Ectodermal cell (in vitro differentiated cells): ENCODE results near the gene TTLL5.

Source experiments
- H3K27ac ChIP-seq: 2 replicates; pipeline ENCODE4 v1.7.0; 2013; ENCODE audit warnings: mild to moderate bottlenecking, low read depth, low read length; ENCODE audit not compliant: insufficient read depth, poor library complexity, severe bottlenecking
- H3K27me3 ChIP-seq: 2 replicates; pipeline ENCODE4 v1.7.0; 2013; ENCODE audit warnings: mild to moderate bottlenecking, low read length; ENCODE audit not compliant: insufficient read depth, control insufficient read depth, poor library complexity, severe bottlenecking
- H3K36me3 ChIP-seq: one replicate; pipeline ENCODE4 v1.7.0; 2013; ENCODE audit warnings: low read length; ENCODE audit not compliant: control insufficient read depth, insufficient read depth
- H3K4me1 ChIP-seq: one replicate; pipeline ENCODE4 v1.7.0; 2013; ENCODE audit warnings: low read length; ENCODE audit not compliant: control insufficient read depth, insufficient read depth
- H3K4me3 ChIP-seq: 2 replicates; pipeline ENCODE4 v1.7.0; 2013; ENCODE audit warnings: low read depth, low read length, control low read depth; ENCODE audit not compliant: insufficient read depth
- H3K9me3 ChIP-seq: 2 replicates; pipeline ENCODE4 v1.7.0; 2013; ENCODE audit warnings: mild to moderate bottlenecking, low read length, moderate library complexity; ENCODE audit not compliant: control insufficient read depth
- WGBS, 2 experiments: methylation state at CpG; one replicate each; pipeline ENCODE4 v1.1.7; 2013; ENCODE audit warnings: missing lambda C conversion rate in 2 of 2; 5-methylcytosine and 5-hydroxymethylcytosine counted together

The TTLL5 gene

GRCh38 chr14:75807667-75808360 lies 146.8 kb downstream of the TTLL5 start:
- Histone ChIP-seq H3K4me3 (no peak overlapping the region), H3K27me3 (no peaks in the 10 kb centered on the region)
- WGBS, 2 experiments, result 94 to 95% methylated on average over 4 to 6 of the region's 6 CpGs

DNA sequence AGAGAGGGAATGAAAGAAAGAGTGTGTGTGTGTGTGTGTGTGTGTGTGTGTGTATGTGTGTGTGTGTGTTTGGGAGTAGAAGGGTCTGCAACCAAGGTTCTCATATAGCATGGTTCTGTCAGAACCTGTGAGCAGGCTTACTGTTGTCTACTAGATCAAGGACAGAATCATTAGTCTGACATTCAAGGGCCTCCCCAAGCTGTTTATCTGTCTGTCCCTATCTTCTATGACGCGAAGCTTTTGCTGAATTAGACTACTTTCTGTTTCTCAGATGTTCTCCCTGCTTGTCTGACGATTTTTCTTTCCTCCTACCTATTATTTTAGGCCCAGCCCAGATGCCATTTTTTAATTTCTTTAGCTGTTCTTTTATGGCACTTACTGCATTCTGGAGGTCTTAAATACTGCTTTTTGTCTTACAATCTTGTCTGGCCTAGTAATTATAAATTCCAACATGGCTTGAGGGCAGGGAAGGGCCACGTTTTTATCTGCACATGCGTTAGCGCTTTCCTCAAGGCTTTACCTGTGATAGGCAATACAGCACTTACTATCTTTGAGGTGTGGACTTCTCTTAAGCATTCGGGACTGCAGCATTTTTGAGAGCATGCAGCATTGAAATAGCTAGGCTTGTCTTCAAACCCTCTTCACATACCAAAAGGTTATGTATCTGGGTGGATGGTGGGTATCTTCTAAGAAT lies 150.2 kb downstream of the TTLL5 start:
- H3K27ac ChIP-seq, result no peak overlapping the region
- H3K4me1 ChIP-seq, result no peaks in the 10 kb centered on the region
- 83 to 90% methylated on average over 6 to 7 of the region's 7 CpGs for WGBS, 2 experiments
- no peaks in the 10 kb centered on the region for H3K36me3 ChIP-seq
- no peaks in the 10 kb centered on the region for H3K9me3 ChIP-seq
- H3K27me3 ChIP-seq, result no peaks in the 10 kb centered on the region
- H3K4me3 ChIP-seq, result no peak overlapping the region

More at GRCh38 chr14:75807667-75808360, 146.8 kb downstream of the TTLL5 start:
- Histone ChIP-seq H3K4me1 (peaks cover 7% of the 10 kb centered on the region), H3K36me3 (no peaks in the 10 kb centered on the region), H3K27ac (no peak overlapping the region), H3K9me3 (no peaks in the 10 kb centered on the region)

- WGBS, 2 experiments, result 90 to 91% methylated on average over 7 of the region's 7 CpGs
- Histone ChIP-seq H3K9me3 (no peaks in the 10 kb centered on the region), H3K4me3 (no peak overlapping the region), H3K36me3 (no peaks in the 10 kb centered on the region), H3K27ac (no peak overlapping the region), H3K27me3 (no peaks in the 10 kb centered on the region), H3K4me1 (no peaks in the 10 kb centered on the region)
Observed at GRCh38 chr14:75811872-75812499, 150.9 kb downstream of the TTLL5 start.

GRCh38 chr14:75812622-75813021 lies 151.6 kb downstream of the TTLL5 start:
- 64 to 72% methylated on average over 4 of the region's 4 CpGs for WGBS, 2 experiments
- no peak overlapping the region for H3K4me3 ChIP-seq

DNA sequence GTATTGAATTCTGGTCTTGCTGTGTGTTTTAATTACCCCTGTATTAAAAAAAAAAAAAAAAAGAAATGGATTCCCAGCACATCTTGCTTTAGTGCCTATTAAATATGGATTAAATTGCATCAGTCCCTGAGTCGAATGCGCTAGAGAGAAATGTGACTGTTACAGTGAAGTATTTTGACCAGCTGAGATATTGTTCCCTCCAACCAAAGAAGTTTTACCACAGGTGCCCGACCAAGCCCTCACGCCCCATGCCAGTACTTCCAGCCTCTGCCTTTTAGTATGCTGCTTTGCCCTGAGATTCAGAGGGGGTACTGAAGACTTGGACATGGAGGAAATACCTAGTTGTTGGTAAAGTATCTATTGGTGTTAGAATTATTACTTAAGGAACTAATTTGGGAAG lies 159.7 kb downstream of the TTLL5 start:
- H3K27ac ChIP-seq, result no peak overlapping the region
- peaks cover 9% of the 10 kb centered on the region for H3K36me3 ChIP-seq
- WGBS, 2 experiments, result 93% methylated on average over 4 of the region's 4 CpGs
- no peak overlapping the region for H3K4me3 ChIP-seq
- no peaks in the 10 kb centered on the region for H3K4me1 ChIP-seq
- H3K9me3 ChIP-seq, result no peaks in the 10 kb centered on the region
- H3K27me3 ChIP-seq, result no peaks in the 10 kb centered on the region

More at GRCh38 chr14:75812622-75813021, 151.6 kb downstream of the TTLL5 start:
- Histone ChIP-seq H3K9me3 (no peaks in the 10 kb centered on the region), H3K36me3 (no peaks in the 10 kb centered on the region), H3K27ac (no peak overlapping the region), H3K27me3 (no peaks in the 10 kb centered on the region), H3K4me1 (no peaks in the 10 kb centered on the region)

DNA sequence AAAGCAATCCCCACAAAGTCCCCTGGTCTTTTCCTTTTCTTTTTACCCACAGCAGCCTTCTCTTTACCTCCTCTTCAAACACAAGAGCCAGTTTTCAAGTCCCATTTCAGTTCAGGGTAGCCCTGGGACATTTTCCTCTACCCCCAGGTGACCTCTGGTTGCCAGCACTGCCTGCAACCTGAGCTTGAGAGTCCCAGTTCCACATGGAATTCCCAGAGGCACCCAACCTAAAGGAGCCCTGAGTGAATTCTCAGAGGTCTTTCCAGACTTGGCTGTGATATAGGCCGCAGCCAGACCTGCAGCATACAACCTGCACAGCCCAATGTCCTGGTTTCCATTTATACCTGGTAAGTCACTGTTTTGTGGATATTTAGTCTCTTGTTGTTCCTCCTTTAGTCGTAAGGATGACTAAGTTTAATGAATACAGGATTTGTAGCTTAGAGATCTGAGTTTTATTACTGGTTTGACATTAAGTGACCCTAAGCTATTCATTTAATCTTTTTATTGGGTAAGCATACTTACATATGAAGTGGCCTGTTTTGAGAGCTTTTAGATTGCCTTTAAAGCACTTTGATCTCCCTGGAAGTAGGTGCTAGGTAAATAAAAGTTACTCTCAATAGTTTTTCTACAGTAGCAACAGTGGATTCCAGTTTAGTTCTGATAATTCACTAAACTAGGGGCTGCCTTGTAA lies 160.9 kb downstream of the TTLL5 start:
- no peaks in the 10 kb centered on the region for H3K9me3 ChIP-seq
- no peak overlapping the region for H3K27ac ChIP-seq
- WGBS, 2 experiments, result 83 to 89% methylated on average over 2 of the region's 2 CpGs
- H3K4me1 ChIP-seq, result no peaks in the 10 kb centered on the region
- H3K4me3 ChIP-seq, result no peak overlapping the region
- peaks cover 9% of the 10 kb centered on the region for H3K36me3 ChIP-seq
- H3K27me3 ChIP-seq, result no peaks in the 10 kb centered on the region

DNA sequence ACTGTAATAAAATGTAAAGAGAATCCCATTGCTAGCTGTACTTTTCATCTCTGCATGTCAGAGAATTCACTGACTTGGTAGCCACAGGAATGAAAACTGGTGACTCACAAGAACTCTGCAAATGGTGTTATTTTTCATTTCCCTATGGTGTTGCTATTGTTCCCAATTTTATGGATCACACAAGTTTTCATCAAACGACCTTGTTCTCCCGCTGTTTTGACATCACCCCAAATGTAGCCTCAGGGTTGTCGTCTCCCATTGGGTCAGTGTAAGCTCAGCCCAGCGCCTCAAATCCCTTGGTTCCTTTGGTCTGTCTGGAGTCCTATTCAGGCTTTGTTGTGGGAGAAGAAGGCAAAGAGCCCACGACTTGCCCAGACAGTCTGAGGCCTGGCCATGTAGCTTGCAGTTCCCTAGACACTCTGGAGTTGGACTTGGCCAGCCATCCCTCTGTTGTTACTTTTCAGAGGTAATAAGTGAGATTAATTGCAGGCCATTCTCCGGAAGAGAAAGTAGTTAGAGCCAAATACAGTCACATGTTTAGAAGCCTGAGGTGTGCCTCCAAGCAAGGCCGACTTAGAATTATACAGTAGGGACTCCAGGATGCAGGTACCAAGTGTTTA lies 161.6 kb downstream of the TTLL5 start:
- no peak overlapping the region for H3K4me3 ChIP-seq
- no peak overlapping the region for H3K27ac ChIP-seq
- no peaks in the 10 kb centered on the region for H3K9me3 ChIP-seq
- no peaks in the 10 kb centered on the region for H3K27me3 ChIP-seq
- H3K4me1 ChIP-seq, result no peaks in the 10 kb centered on the region
- H3K36me3 ChIP-seq, result peaks cover 9% of the 10 kb centered on the region
- WGBS, 2 experiments, result 91 to 93% methylated on average over 7 of the region's 7 CpGs

- Histone ChIP-seq H3K4me3 (no peak overlapping the region), H3K36me3 (peaks cover 9% of the 10 kb centered on the region), H3K9me3 (no peaks in the 10 kb centered on the region), H3K27ac (no peak overlapping the region), H3K27me3 (no peaks in the 10 kb centered on the region), H3K4me1 (no peaks in the 10 kb centered on the region)
- 92% methylated on average over 4 of the region's 4 CpGs for WGBS, 2 experiments
Observed at GRCh38 chr14:75823334-75823733, 162.3 kb downstream of the TTLL5 start.

GRCh38 chr14:75824318-75824717 lies 163.3 kb downstream of the TTLL5 start:
- H3K9me3 ChIP-seq, result no peaks in the 10 kb centered on the region
- H3K4me3 ChIP-seq, result no peak overlapping the region
- H3K27me3 ChIP-seq, result no peaks in the 10 kb centered on the region
- WGBS, 2 experiments, result 88 to 98% methylated on average over 3 of the region's 3 CpGs
- no peak overlapping the region for H3K27ac ChIP-seq
- H3K36me3 ChIP-seq, result peaks cover 9% of the 10 kb centered on the region
- no peaks in the 10 kb centered on the region for H3K4me1 ChIP-seq
